Muscle of leg (tissue), 11 donors: Measurements from ENCODE around the gene ABCC12. TPM values are rescaled to one million over a fixed set of nuclear protein-coding genes. Genes with fewer than 3 reads are reported as not detected.

Experiments used
- DNase-seq: peaks from one replicate; pipeline ENCODE4 v3.0.0; 2013
- H3K27ac ChIP-seq: one replicate; pipeline ENCODE4 v1.5.1; 2013; ENCODE audit warnings: mild to moderate bottlenecking, low read length, control low read depth
- H3K27me3 ChIP-seq: one replicate; pipeline ENCODE4 v1.6.1; 2013; ENCODE audit warnings: low read length; ENCODE audit not compliant: control insufficient read depth, insufficient read depth
- H3K36me3 ChIP-seq: one replicate; pipeline ENCODE4 v1.6.1; 2013; ENCODE audit warnings: low read length; ENCODE audit not compliant: control insufficient read depth, insufficient read depth
- H3K4me1 ChIP-seq: one replicate; pipeline ENCODE4 v1.6.1; 2013; ENCODE audit warnings: low read length; ENCODE audit not compliant: control insufficient read depth, insufficient read depth
- H3K4me3 ChIP-seq: one replicate; pipeline ENCODE4 v1.5.1; 2013; ENCODE audit warnings: low read length, control low read depth
- H3K9me3 ChIP-seq: replicated peaks from 2 replicates; pipeline ENCODE4 v1.6.1; 2013; ENCODE audit warnings: low read depth, low read length; ENCODE audit not compliant: control insufficient read depth
- WGBS: methylation state at CpG from one replicate; pipeline ENCODE4 v1.1.5; 2013; ENCODE audit warnings: missing lambda C conversion rate; ENCODE audit not compliant: insufficient coverage; 5-methylcytosine and 5-hydroxymethylcytosine counted together
- polyA plus RNA-seq, 8 donors: library from polyadenylated mRNA; unstranded; fragments of 120-200 nt; gene quantifications; one replicate each; pipeline versions ENCODE4 v1.2.1 to v1.2.3, GENCODE V29; 2013; ENCODE audit warnings: inconsistent platforms in 1 of 8, low replicate concordance in 1 of 8; ENCODE audit not compliant: insufficient read length in 8 of 8, insufficient read depth in 1 of 8
- total RNA-seq: library from RNA; stranded (reverse); fragments of 120-200 nt; gene quantifications from one replicate; pipeline ENCODE4 v1.2.4, GENCODE V29; 2013

Gene ABCC12
- total and polyA plus RNA-seq, 9 donors: 0.12 to 0.66 (median 0.33) TPM

GRCh38 chr16:48109475-48109874 is 46.3 kb downstream of the ABCC12 start:
- 54% methylated on average over 4 of the region's 9 CpGs for WGBS
- Histone ChIP-seq H3K4me1 (peaks cover 6% of the 10 kb centered on the region), H3K27me3 (peaks cover 4% of the 10 kb centered on the region), H3K27ac (no peak overlapping the region), H3K9me3 (no peaks in the 10 kb centered on the region), H3K4me3 (no peak overlapping the region), H3K36me3 (no peaks in the 10 kb centered on the region)
- DNase-seq: no peak

DNA sequence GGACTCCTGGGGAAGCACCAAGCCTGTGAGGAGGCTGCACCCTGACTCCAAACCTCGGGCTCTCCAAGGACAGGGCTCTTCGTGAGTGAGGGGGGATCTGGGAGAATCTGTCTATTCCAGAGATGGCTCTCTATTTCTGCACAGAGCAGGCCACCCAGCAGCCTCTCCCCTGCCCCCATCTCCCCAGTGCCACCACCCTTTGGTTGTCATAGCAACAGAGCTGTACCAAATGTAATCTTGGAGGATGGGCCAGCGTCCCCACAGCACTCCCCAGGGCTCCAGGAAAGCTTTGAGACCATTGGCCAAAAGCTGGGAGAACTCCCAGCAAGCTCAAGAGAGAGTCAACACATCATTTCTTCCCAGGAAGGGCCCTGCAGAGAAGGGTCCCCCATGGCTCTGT is 49.3 kb downstream of the ABCC12 start:
- 33% methylated on average over 1 of the region's 3 CpGs for WGBS
- H3K36me3 ChIP-seq: no peaks in the 10 kb centered on the region
- no peak overlapping the region for H3K27ac ChIP-seq
- DNase-seq: no peak
- H3K27me3 ChIP-seq: peaks cover 4% of the 10 kb centered on the region
- H3K4me3 ChIP-seq: no peak overlapping the region
- peaks cover 2% of the 10 kb centered on the region for H3K4me1 ChIP-seq
- no peaks in the 10 kb centered on the region for H3K9me3 ChIP-seq

Other genes starting within 250 kb of the ABCC12 start
- gene LONP2, start 88.3 kb upstream of the ABCC12 start, total RNA-seq: 47.6 TPM
- 10 to 100 TPM; 33.8 to 49.3 (median 38.2) TPM for gene LONP2, start 88.3 kb upstream of the ABCC12 start, polyA plus RNA-seq
- gene ABCC11, start 91.5 kb upstream of the ABCC12 start, total RNA-seq: 0.04 TPM
- gene ABCC11, start 91.5 kb upstream of the ABCC12 start, polyA plus RNA-seq: under 1 TPM; 0.07 to 0.15 (median 0.11) TPM
- gene SIAH1, start 229.4 kb upstream of the ABCC12 start, total RNA-seq: 25.6 TPM
- 10 to 100 TPM; 27.0 to 31.3 (median 29.4) TPM for gene SIAH1, start 229.4 kb upstream of the ABCC12 start, polyA plus RNA-seq